Trophoblast cell (in vitro differentiated cells and primary cell): ENCODE data around the gene KANK4.

Experiments used
- DNase-seq, 2 donors: peaks; one replicate each; pipeline ENCODE4 v3.0.0-alpha.2; 2016
- H2AFZ ChIP-seq: 2 replicates; pipeline ENCODE4 v1.6.1; 2013; ENCODE audit warnings: low read length, moderate library complexity, mild to moderate bottlenecking; ENCODE audit not compliant: insufficient read depth, poor library complexity
- H2AK5ac ChIP-seq: 2 replicates; pipeline ENCODE4 v1.6.1; 2013; ENCODE audit warnings: mild to moderate bottlenecking, low read length
- H2BK120ac ChIP-seq: 2 replicates; pipeline ENCODE4 v1.6.1; 2013; ENCODE audit warnings: low read length, mild to moderate bottlenecking, moderate library complexity; ENCODE audit not compliant: insufficient read depth, poor library complexity
- H2BK12ac ChIP-seq: 2 replicates; pipeline ENCODE4 v1.6.1; 2013; ENCODE audit warnings: mild to moderate bottlenecking, low read length, moderate library complexity
- H2BK5ac ChIP-seq: 2 replicates; pipeline ENCODE4 v1.6.1; 2013; ENCODE audit warnings: low read length, low read depth, moderate library complexity, mild to moderate bottlenecking; ENCODE audit not compliant: poor library complexity
- H3K14ac ChIP-seq: 2 replicates; pipeline ENCODE4 v1.6.1; 2013; ENCODE audit warnings: mild to moderate bottlenecking, low read length
- H3K18ac ChIP-seq: 2 replicates; pipeline ENCODE4 v1.6.1; 2013; ENCODE audit warnings: mild to moderate bottlenecking, low read length
- H3K23ac ChIP-seq: 2 replicates; pipeline ENCODE4 v1.6.1; 2013; ENCODE audit warnings: low read length
- H3K27ac ChIP-seq: 2 replicates; pipeline ENCODE4 v1.5.1; 2013; ENCODE audit warnings: low read depth, mild to moderate bottlenecking, inconsistent platforms, low read length, moderate library complexity
- H3K27me3 ChIP-seq: 2 replicates; pipeline ENCODE4 v1.6.1; 2013; ENCODE audit warnings: inconsistent platforms, mild to moderate bottlenecking, low read length, moderate library complexity; ENCODE audit not compliant: insufficient read depth
- H3K36me3 ChIP-seq, 2 experiments: 1 replicate in 1 of 2; 2 replicates in 1 of 2; pipeline ENCODE4 v1.6.1; 2013; ENCODE audit warnings: low read length in 2 of 2, mild to moderate bottlenecking in 2 of 2, moderate library complexity in 1 of 2; ENCODE audit not compliant: insufficient read depth in 2 of 2, control insufficient read depth in 1 of 2
- H3K4ac ChIP-seq: 2 replicates; pipeline ENCODE4 v1.6.1; 2013; ENCODE audit warnings: low read depth, mild to moderate bottlenecking, low read length, moderate library complexity
- H3K4me1 ChIP-seq, 2 experiments: 1 replicate in 1 of 2; 2 replicates in 1 of 2; pipeline ENCODE4 v1.6.1; 2013; ENCODE audit warnings: low read length in 2 of 2, mild to moderate bottlenecking in 2 of 2, moderate library complexity in 1 of 2; ENCODE audit not compliant: insufficient read depth in 2 of 2, control insufficient read depth in 1 of 2
- H3K4me2 ChIP-seq: 2 replicates; pipeline ENCODE4 v1.6.1; 2013; ENCODE audit warnings: inconsistent platforms, mild to moderate bottlenecking, low read length, moderate library complexity
- H3K4me3 ChIP-seq: 2 replicates; pipeline ENCODE4 v1.5.1; 2013; ENCODE audit warnings: mild to moderate bottlenecking, low read depth, low read length, inconsistent platforms
- H3K79me1 ChIP-seq: one replicate; pipeline ENCODE4 v1.6.1; 2013; ENCODE audit warnings: low read length
- H3K79me2 ChIP-seq: 2 replicates; pipeline ENCODE4 v1.6.1; 2013; ENCODE audit warnings: low read length, mild to moderate bottlenecking; ENCODE audit not compliant: control insufficient read depth, insufficient read depth, poor library complexity
- H3K9ac ChIP-seq: 2 replicates; pipeline ENCODE4 v1.6.1; 2013; ENCODE audit warnings: mild to moderate bottlenecking, low read length
- H3K9me3 ChIP-seq: 2 replicates; pipeline ENCODE4 v1.6.1; 2013; ENCODE audit warnings: low read depth, mild to moderate bottlenecking, control low read depth, inconsistent platforms, low read length; ENCODE audit not compliant: insufficient read depth
- H4K12ac ChIP-seq: 2 replicates; pipeline ENCODE4 v1.6.1; 2013; ENCODE audit warnings: low read depth, mild to moderate bottlenecking, low read length, moderate library complexity
- H4K8ac ChIP-seq: 2 replicates; pipeline ENCODE4 v1.6.1; 2013; ENCODE audit warnings: low read depth, mild to moderate bottlenecking, low read length, moderate library complexity
- H4K91ac ChIP-seq: one replicate; pipeline ENCODE4 v1.6.1; 2013; ENCODE audit warnings: low read depth, mild to moderate bottlenecking, low read length, moderate library complexity
- WGBS: extraction: QIAGEN DNeasy Blood & Tissue Kit; methylation state at CpG from one replicate; pipeline ENCODE4 v1.1.7; 2013; ENCODE audit warnings: missing lambda C conversion rate; ENCODE audit not compliant: insufficient read length, insufficient coverage; ENCODE audit errors: extremely low coverage; 5-methylcytosine and 5-hydroxymethylcytosine counted together

KANK4 gene

DNA sequence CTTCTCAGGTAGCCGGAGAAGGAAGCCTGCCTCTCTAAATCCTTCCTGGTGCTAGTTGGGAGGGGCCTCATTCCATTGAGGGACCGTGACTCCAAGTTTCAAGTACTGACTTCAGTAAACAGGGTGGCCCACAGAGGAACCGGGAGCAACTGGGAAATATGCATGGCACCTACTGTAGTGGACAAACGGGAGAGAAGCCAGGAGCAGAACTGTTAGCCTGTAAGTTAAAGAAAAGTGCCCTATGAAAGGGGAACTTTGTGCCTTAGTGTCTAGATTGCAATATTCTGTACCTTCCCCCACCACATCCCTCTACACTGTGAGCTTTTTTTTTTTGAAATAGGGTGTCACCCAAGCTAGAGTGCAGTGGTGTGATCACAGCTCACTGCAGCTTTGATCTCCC lies 33.2 kb upstream of the KANK4 start:
- Histone ChIP-seq H3K79me2 (no peaks in the 10 kb centered on the region), H3K23ac (no peak overlapping the region), H3K18ac (no peak overlapping the region), H3K9me3 (peaks cover 3% of the 10 kb centered on the region), H2BK5ac (no peak overlapping the region), H3K4me3 (no peak overlapping the region), H3K27me3 (no peaks in the 10 kb centered on the region), H4K12ac (no peak overlapping the region), H2AFZ (no peak overlapping the region), H3K79me1 (no peaks in the 10 kb centered on the region), H3K4me2 (no peak overlapping the region), H3K14ac (no peak overlapping the region), H3K27ac (no peak overlapping the region), H3K4ac (no peak overlapping the region), H3K4me1 (no peaks in the 10 kb centered on the region), H3K9ac (no peak overlapping the region), H2AK5ac (no peak overlapping the region), H3K36me3 (no peaks in the 10 kb centered on the region), H4K8ac (no peak overlapping the region), H2BK120ac (no peak overlapping the region), H2BK12ac (no peak overlapping the region), H4K91ac (no peak overlapping the region)
- no CpG with 5 or more reads among the region's 4 CpGs for WGBS
- DNase-seq: peak in 1 of 2 donors; percentile 8

DNA sequence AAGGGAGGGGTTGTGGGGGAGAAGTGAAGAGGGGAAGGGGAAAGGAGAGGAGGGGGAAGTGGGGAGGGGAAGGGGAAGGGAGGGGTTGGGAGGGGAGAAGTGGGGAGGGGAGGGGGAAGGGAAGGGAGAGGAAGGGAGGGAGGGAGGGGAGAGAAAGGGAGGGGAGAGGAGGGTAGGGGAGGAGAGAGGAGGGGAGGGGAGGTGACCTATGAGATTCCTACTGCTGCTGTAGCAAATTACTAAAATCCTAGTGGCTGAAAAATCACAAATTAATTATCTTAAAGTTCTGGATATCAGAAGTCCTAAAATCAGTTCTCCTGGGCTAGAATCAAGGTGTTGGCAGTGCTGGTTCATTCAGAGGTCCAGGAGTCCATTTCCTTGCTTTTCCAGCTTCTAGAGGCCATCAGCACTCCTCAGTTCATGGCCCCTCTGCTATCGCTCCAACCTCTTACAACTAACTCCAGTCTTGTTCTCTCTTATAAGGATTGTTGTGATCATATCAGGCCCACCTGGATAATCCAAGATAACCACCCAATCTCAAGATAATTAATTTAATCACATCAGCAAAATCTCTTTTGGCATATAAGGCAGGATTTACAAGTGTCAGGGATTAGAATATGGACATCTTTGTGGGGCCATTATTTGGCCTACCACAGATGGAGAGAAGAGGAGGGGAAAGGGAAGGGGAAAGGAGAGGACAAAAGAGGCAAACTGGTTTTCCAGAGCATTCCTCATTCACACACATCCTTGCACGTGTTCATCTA lies 30.4 kb upstream of the KANK4 start:
- Histone ChIP-seq H3K27ac (no peak overlapping the region), H3K4me2 (no peak overlapping the region), H2BK120ac (no peak overlapping the region), H3K79me2 (no peaks in the 10 kb centered on the region), H3K9me3 (peaks cover 3% of the 10 kb centered on the region), H3K4me3 (no peak overlapping the region), H2BK12ac (no peak overlapping the region), H3K27me3 (no peaks in the 10 kb centered on the region), H3K18ac (no peak overlapping the region), H2BK5ac (no peak overlapping the region), H4K8ac (no peak overlapping the region), H2AFZ (no peak overlapping the region), H3K4ac (no peak overlapping the region), H3K36me3 (no peaks in the 10 kb centered on the region), H2AK5ac (no peak overlapping the region), H4K91ac (no peak overlapping the region), H3K9ac (no peak overlapping the region), H3K23ac (no peak overlapping the region), H3K4me1 (no peaks in the 10 kb centered on the region), H4K12ac (no peak overlapping the region), H3K14ac (no peak overlapping the region), H3K79me1 (no peaks in the 10 kb centered on the region)
- no CpG with 5 or more reads among the region's 2 CpGs for WGBS
- DNase-seq: no peak

DNA sequence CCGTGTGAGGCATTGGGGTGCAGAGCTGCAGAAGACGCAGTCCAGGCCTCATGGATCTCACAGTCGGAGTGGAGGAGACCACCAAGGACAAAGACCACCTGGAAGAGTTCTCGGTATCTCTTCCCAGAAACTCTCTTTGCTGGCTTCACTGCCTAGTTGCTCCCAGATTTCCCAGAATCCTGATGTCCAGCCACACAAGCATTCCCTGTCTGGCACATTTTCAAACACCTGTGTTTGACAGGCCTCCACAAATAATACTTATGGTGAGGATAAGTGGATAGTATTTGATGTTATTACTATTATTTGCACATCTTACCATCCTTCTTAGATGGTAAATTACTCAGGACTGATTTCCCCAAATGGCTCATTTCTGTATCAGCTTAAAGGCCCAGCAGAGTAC lies 27.7 kb upstream of the KANK4 start:
- H3K4me3 ChIP-seq: no peak overlapping the region
- DNase-seq: no peak
- no peak overlapping the region for H2BK120ac ChIP-seq
- H2BK12ac ChIP-seq: no peak overlapping the region
- no CpG with 5 or more reads among the region's 4 CpGs for WGBS
- no peaks in the 10 kb centered on the region for H3K79me2 ChIP-seq
- no peak overlapping the region for H2BK5ac ChIP-seq
- H3K9me3 ChIP-seq: no peaks in the 10 kb centered on the region
- no peaks in the 10 kb centered on the region for H3K36me3 ChIP-seq
- no peak overlapping the region for H4K12ac ChIP-seq
- no peak overlapping the region for H2AK5ac ChIP-seq
- H3K27ac ChIP-seq: no peak overlapping the region
- H3K27me3 ChIP-seq: no peaks in the 10 kb centered on the region
- no peak overlapping the region for H3K18ac ChIP-seq
- H3K4me1 ChIP-seq: no peaks in the 10 kb centered on the region
- no peak overlapping the region for H2AFZ ChIP-seq
- H3K14ac ChIP-seq: no peak overlapping the region
- no peak overlapping the region for H3K9ac ChIP-seq
- H3K4ac ChIP-seq: no peak overlapping the region
- H3K4me2 ChIP-seq: no peak overlapping the region
- no peak overlapping the region for H4K8ac ChIP-seq
- no peak overlapping the region for H4K91ac ChIP-seq
- no peak overlapping the region for H3K23ac ChIP-seq
- no peaks in the 10 kb centered on the region for H3K79me1 ChIP-seq

DNA sequence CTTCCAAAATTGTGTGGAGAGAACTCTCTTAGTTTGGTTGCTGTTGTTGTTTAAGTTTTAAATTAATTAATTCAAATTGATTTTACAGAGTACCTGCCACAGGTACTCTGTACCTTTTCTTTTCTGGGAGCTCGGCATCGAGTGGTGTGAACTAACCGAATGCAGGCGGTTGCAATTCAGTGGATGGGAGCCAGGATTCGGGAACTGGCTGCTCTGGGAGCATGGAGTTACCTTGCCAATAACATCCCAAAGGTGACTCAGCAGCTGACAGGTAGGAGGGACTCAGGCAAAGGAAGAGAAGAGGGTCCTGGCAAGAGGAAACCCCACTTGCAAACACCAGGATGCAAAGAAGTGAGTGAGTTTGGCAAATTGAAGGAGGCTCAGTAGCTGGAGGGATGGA lies 24.7 kb upstream of the KANK4 start:
- Histone ChIP-seq H2AK5ac (no peak overlapping the region), H3K36me3 (no peaks in the 10 kb centered on the region), H3K23ac (no peak overlapping the region), H3K4me3 (no peak overlapping the region), H2BK120ac (no peak overlapping the region), H3K4me1 (peaks cover 0 to under 1% of the 10 kb centered on the region in 2 experiments), H3K27me3 (no peaks in the 10 kb centered on the region), H4K91ac (no peak overlapping the region), H3K4me2 (no peak overlapping the region), H3K79me2 (no peaks in the 10 kb centered on the region), H4K12ac (no peak overlapping the region), H2AFZ (no peak overlapping the region), H3K9me3 (no peaks in the 10 kb centered on the region), H3K79me1 (no peaks in the 10 kb centered on the region), H3K4ac (no peak overlapping the region), H3K9ac (no peak overlapping the region), H3K27ac (no peak overlapping the region), H4K8ac (no peak overlapping the region), H3K14ac (no peak overlapping the region), H2BK12ac (no peak overlapping the region), H2BK5ac (no peak overlapping the region), H3K18ac (no peak overlapping the region)
- WGBS: no CpG with 5 or more reads among the region's 5 CpGs
- DNase-seq: no peak
